Measurements from ENCODE around the gene SORCS3. TPM values are rescaled to one million over a fixed set of nuclear protein-coding genes. Genes with fewer than 3 reads are reported as not detected.

SORCS3 gene
- total RNA-seq, 2 donors from 2014 or later = 0.68 TPM; not detected in 1

- Histone ChIP-seq H3K36me3 (ENCODE audit: control insufficient read depth, insufficient read depth, low read length) (no peaks in the 10 kb centered on the region), H3K27me3 (ENCODE audit: control insufficient read depth, insufficient read depth, low read length, poor library complexity, severe bottlenecking) (no peaks in the 10 kb centered on the region), H3K9ac (ENCODE audit: extremely low read depth, low read length, poor library complexity, severe bottlenecking) (no peak overlapping the region), H3K4me1 (ENCODE audit: control insufficient read depth, insufficient read depth, low read length) (peaks cover 2% of the 10 kb centered on the region), H3K4me3 (ENCODE audit: low read length) (no peak overlapping the region), H3K9me3 (ENCODE audit: control insufficient read depth, low read length) (peaks cover 2% of the 10 kb centered on the region), H3K27ac (ENCODE audit: low read depth, low read length) (no peak overlapping the region)
- no peak overlapping the region for H3K4me3 Mint-ChIP-seq
- WGBS, 2 experiments (ENCODE audit: insufficient coverage in 1 of 2, insufficient read length in 1 of 2) = 83% methylated on average over 1 of the region's 1 CpG; no CpG with 5 or more reads in 1 of the 2 experiments
- TF ChIP-seq CTCF (conservative IDR thresholded peaks at IDR 0.05) = no peak
- DNase-seq = no peak
- H3K27me3 Mint-ChIP-seq (ENCODE audit: insufficient read depth) = no peaks in the 10 kb centered on the region
- no peak overlapping the region for H3K27ac Mint-ChIP-seq
- no peaks in the 10 kb centered on the region for H3K36me3 Mint-ChIP-seq (ENCODE audit: low read depth)
- H3K9me3 Mint-ChIP-seq = no peaks in the 10 kb centered on the region
- no peaks in the 10 kb centered on the region for H3K4me1 Mint-ChIP-seq
Observed at GRCh38 chr10:104895541-104895940, 254.5 kb downstream of the SORCS3 start.

GRCh38 chr10:104895981-104896380 is 254.9 kb downstream of the SORCS3 start:
- H3K27me3 ChIP-seq (ENCODE audit: control insufficient read depth, insufficient read depth, low read length, poor library complexity, severe bottlenecking) = no peaks in the 10 kb centered on the region
- Mint-ChIP-seq H3K4me1 (no peaks in the 10 kb centered on the region), H3K9me3 (no peaks in the 10 kb centered on the region), H3K36me3 (ENCODE audit: low read depth) (no peaks in the 10 kb centered on the region), H3K4me3 (no peak overlapping the region), H3K27ac (no peak overlapping the region), H3K27me3 (ENCODE audit: insufficient read depth) (no peaks in the 10 kb centered on the region)
- peaks cover 2% of the 10 kb centered on the region for H3K4me1 ChIP-seq (ENCODE audit: control insufficient read depth, insufficient read depth, low read length)
- no peak overlapping the region for H3K4me3 ChIP-seq (ENCODE audit: low read length)
- no peak for DNase-seq
- H3K36me3 ChIP-seq (ENCODE audit: control insufficient read depth, insufficient read depth, low read length) = no peaks in the 10 kb centered on the region
- H3K9ac ChIP-seq (ENCODE audit: extremely low read depth, low read length, poor library complexity, severe bottlenecking) = no peak overlapping the region
- TF ChIP-seq CTCF (conservative IDR thresholded peaks at IDR 0.05) = no peak
- 0% methylated on average over 1 of the region's 1 CpG for WGBS, 2 experiments (ENCODE audit: insufficient coverage in 1 of 2, insufficient read length in 1 of 2)
- no peaks in the 10 kb centered on the region for H3K9me3 ChIP-seq (ENCODE audit: control insufficient read depth, low read length)
- no peak overlapping the region for H3K27ac ChIP-seq (ENCODE audit: low read depth, low read length)

- no peak overlapping the region for H3K27ac Mint-ChIP-seq
- H3K4me3 Mint-ChIP-seq = no peak overlapping the region
- H3K27me3 Mint-ChIP-seq (ENCODE audit: insufficient read depth) = no peaks in the 10 kb centered on the region
- H3K4me3 ChIP-seq (ENCODE audit: low read length) = no peak overlapping the region
- no peak for DNase-seq
- no peak overlapping the region for H3K9ac ChIP-seq (ENCODE audit: extremely low read depth, low read length, poor library complexity, severe bottlenecking)
- H3K9me3 ChIP-seq (ENCODE audit: control insufficient read depth, low read length) = no peaks in the 10 kb centered on the region
- no peaks in the 10 kb centered on the region for H3K36me3 ChIP-seq (ENCODE audit: control insufficient read depth, insufficient read depth, low read length)
- no peaks in the 10 kb centered on the region for H3K9me3 Mint-ChIP-seq
- H3K4me1 Mint-ChIP-seq = no peaks in the 10 kb centered on the region
- H3K27me3 ChIP-seq (ENCODE audit: control insufficient read depth, insufficient read depth, low read length, poor library complexity, severe bottlenecking) = no peaks in the 10 kb centered on the region
- no peaks in the 10 kb centered on the region for H3K36me3 Mint-ChIP-seq (ENCODE audit: low read depth)
- TF ChIP-seq CTCF (conservative IDR thresholded peaks at IDR 0.05) = no peak
- H3K27ac ChIP-seq (ENCODE audit: low read depth, low read length) = no peak overlapping the region
- WGBS, 2 experiments (ENCODE audit: insufficient coverage in 1 of 2, insufficient read length in 1 of 2) = 66% methylated on average over 4 of the region's 4 CpGs; no CpG with 5 or more reads in 1 of the 2 experiments
- H3K4me1 ChIP-seq (ENCODE audit: control insufficient read depth, insufficient read depth, low read length) = peaks cover 2% of the 10 kb centered on the region
Observed at GRCh38 chr10:104897696-104898095, 256.6 kb downstream of the SORCS3 start.

All from endodermal cell (in vitro differentiated cells).